RPMI8226 (cell line): Measurements from ENCODE around the gene GNG4.

Source experiments
- DNase-seq: peaks from one replicate; pipeline ENCODE4 v3.0.0-alpha.2; 2015

The GNG4 gene

DNA sequence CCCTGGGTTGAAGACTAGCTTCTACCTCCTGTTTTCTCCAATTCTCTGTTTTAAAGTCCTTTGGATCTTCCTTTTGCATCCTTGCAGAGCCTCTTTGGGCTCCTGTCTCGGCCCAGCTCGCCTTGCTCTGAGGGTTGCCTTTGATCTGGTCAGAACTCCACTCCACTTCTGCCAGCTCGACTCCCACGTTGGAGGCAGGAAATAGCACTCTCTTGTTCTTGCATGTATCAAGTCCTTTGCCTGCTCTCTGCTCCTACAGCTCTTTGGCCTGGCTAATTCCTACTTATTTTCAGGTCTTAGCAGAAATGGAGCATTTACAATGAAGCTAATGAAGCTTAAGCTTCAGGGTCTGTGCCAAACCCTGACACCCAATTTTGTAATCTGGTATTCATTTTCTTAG is 124.3 kb downstream of the GNG4 start:
- DNase-seq, result no peak

DNA sequence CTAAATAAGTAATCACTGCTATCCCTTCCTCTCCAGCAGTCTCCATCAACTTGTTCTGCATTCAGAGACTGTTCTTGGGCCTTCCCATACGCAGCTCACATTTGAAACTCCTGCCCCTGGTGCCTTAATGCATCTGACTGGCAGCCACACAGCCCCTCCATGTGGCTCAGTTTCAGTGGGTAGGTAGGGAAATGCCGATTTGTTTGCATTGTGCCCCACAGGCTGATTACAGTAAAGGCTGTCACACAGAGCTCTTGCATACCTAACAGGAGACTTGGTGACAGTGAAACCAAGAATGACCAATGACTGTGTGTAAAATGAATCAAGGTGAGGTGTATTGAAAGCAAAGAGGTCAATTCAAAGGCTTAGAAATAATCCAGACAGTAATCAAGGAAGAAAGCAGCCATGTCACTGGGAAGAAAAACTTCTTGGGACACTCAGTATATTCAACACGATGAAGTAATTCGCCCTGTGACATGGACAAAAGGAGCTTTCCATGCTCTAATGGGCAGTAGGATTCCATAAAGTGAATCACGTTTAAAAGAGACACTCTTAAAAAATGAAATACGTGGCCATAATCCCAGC is 132.6 kb downstream of the GNG4 start:
- no peak for DNase-seq

DNA sequence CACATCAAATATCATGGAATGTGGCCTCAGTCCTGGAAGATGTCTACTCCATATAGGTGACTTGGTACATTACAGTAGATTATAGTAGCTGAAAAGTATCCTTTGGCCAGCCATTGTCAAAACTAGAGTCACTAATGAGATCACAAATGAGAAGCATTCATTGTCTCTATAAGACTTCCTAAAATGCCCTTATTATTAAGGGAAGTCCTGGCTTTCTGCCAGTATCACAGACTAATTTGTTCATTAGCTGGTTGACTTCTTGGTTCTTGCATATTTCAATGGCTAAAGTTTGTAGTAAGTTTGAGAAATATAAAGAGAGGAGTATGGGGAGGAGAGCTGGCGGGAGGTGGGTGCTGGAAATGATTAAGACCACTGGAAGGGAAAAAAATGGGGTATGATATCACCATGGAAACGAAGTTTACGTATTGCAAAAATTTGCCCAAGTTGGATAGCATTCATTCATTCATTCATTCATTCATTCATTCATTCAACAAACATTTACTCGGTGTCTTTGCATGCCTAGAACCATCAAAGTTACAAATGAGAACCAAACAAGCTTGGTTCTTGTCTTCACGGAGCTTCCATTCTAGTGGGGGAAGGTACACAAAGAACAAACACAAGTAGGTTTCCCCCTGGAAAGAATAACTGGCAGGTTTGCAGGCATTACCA is 133.6 kb downstream of the GNG4 start:
- DNase-seq, result no peak

DNA sequence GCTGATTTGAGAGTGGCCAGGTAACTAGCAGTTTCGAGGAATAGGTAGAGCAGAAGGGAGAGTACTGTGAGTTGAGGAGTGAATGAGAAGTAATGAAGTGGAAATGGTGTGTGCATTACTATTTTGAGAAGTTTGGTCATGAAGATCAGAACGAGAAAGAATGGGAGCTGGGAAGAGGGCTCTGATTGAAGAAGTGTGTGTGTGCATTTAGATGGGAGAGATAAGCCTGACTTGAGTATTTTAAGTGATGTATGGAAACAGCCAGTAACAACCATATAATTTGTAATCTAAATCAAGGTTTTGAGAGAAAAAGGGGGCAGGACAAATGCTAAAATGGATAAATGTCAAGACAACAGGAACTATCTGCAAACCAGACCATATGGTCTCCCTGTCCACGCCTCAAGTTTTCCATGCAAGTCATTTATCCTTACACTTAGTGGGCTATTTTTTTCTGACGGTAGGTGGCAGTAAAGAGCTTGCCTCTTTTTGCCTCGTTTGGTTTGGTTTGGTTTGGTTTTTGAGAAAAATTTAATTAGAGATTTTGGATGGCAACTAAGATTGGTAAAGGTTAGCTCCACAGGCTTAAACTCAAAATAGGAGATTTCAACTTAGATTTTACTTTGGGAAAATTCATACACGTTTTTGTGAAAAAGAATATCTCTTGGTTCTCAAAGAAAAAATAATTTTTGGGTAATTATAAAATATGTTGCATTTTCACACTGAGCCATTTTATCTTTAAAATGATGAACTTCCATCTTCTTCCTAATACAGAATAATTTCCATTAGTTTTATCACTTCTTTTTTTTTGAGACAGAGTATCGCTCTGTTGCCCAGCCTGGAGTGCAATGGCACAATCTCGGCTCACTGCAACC is 135.9 kb downstream of the GNG4 start:
- DNase-seq, result peak; percentile 82

DNA sequence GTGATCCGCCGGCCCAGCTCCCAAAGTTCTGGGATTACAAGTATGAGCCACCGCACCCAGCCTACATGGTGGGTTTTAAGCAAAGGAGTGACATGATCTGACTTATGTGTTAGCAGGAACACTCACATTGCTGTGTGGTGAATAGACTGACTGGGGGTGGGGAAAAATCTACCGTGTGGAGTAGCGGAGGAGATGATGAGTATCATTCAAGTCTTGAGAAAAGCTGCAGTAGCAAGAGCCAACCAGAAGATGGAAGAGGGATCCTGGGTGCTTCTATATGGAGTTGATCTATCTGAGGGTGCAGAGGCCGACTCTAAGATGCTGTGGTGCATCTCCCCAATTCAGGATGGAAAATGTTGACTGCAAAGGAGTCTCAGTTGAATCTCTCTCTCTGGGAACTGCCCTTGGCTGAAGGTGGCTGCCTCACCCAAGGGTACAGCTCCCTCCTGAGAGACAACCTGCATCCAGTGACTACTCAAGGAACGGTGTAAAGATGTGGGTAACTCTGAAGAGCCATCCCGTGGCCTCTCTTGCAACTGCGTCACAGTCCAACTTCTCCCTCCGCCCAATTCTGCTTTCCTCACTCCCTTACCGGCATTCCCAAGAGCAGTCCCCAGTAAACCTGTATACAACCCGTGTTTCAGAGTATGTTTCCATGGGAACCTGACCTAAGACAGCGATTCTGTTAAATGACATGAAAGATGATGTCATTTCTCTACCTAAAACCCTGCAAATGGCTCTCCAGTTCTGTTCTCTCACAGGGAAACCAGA is 137.9 kb downstream of the GNG4 start:
- DNase-seq, result peak; percentile 30

DNA sequence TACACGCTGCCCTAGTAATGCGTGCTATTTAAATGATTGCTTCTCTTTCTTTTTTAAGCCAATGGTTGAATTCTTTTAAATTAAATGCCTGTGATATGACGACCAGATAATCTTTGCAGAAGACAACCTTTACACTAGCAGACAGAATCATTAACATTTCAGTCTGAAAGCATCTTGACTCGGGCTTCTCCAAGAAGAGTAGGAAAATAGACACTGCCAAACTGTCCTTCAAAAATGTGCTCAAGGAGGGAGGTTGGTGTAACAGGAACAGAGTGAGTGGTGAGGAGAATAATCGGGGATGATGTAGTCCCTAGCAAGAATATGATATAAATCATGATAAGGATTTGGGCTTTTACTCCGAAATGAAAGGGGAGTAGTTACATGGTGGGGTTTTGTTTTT is 138.8 kb downstream of the GNG4 start:
- DNase-seq, result no peak

DNA sequence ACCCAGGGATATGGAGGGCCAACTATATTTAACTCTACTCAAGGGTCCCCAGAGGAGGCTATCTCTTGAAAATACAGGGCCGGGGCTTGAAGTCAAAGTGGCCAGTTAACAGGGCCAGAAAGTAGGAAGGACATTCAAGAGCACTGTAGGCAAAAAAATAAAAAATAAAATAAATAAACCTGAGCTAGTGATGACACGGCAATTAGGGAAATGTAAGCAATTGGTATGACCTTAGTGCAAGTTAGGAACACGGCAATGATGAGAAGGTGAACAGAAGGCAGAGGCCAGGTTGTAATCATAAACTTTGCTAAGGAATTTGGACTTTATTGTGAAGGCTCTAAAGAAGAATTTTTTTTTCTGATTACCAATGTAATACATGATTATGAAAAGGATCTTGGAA is 142.0 kb downstream of the GNG4 start:
- no peak for DNase-seq

DNA sequence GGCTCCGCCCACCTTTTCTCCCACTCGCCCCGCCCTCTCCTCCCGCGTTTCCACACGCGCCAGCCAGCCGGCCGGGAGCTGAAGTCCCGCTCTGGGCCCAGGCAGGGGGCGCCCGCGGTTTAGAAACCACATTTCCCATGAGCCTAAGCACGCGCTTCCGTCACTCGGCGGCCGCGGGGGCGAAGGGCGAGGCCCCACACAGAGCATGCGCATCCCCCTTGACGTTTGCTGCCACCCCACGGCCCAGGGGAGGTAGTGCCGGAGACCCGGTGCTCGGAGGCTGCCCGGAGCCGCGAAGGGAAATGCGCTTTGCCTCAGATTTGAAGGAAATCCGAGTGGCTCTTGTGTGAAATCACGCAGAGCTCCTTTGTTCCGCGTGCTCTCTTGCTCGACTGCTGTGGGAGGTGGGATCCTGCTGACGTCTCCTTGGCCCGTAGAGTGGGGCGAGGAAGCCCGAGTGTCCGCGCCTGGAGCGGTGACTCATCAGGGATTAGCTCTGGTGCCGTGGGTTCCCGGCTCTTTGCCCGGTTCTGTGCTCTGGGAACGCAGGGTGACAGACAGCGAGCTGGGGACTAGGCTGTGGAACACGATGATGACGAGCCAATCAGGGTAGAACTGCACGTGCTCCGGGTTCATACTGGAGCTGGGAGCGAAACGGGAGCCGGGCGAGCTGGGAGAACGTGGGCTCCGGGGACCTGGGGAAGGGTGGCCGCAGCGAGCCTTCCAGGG is 144.9 kb downstream of the GNG4 start:
- DNase-seq, result peak; percentile 100

DNA sequence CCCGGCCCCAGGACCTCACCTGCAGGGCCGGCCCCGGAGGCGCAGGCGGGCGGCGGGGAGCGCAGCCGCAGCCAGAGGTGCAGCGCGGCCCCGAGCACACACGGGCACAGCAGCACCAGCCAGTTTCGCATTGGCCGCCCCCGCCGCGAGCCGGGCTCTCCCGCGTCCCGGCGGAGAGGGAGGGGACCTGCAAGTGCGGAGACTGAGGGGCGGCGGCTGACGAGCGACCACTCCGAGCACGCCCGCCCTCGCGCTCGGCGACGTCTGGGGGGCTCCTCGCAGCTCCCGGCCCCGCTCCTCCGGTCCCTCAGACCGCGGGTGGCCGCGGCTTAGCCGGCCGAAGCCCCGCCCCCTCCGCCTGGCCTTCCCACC is 145.5 kb downstream of the GNG4 start, which contains the start of gene B3GALNT2:
Gene B3GALNT2, minus strand, starts transcription at position 331 of the 372 bp plus-strand sequence. Its CDS starts 200 bp downstream, at position 131.
- no peak for DNase-seq

DNA sequence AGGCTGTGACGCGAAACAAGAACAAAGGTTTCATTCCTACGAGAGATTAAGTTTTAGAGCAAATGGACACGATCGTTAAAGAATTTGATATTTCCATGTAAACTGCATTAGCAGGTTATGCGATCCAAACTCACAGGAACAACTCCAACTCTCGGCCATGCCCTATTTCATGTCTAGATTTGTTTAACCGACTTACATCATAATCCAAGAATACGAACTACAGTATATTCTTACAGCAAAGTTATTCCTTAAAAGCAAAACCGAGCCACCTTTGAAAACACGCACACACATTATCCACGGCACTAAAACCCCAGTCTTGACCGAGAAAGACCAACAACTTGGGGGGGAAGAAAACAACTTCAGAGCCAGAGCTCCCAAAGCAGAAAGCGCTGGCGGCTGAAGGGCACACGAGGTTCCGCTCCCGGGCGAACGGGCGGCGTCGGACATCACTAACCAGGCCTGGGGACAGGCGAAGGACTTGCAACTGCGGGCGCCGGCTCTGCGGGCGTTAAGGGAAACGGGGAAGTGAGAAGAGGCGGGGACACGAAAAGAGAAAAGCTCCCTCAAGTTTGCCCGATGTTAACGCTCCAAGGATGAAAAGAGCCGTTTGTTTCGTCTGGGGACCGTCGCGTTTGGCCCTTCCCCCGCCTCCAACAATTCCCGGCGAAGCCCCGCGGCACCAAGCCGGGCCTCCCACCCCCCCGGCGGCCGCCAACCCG is 146.0 kb downstream of the GNG4 start:
- peak; percentile 87 for DNase-seq

DNA sequence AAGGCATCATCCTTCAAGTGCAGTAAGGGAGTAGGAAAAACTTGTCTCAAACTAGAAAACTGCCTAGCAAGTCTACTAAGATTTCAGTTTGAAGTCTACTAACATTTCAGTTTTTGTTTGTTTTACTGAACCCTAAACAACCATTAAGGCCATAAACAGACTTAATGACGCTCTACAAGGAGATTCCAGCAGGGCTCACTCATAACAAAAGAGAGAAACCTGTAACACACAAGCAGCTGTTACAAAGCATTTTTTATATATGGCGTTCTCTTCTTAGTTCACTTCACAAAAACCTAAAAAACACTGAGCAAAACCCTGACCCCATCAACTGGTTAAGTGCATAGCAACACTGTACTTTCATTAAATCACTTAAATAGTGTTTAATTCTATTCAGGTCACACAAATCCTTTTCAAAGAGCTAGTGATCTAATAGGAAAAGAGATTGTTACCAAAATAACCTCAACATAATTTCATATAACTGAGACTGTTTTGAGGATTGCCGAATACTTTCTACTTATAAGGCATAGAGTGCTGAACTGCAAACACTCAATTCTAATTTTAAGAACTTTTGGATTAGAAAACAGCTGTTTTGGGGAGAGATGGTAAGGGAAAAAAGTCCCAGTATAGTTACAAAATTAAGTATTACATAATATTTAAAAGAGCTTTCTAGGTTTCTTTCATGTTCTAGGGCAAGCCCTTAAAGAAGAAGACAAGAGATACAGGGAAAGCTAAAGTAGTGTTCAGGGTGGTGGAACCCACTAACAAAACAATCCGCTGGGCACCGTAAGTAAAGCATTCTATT is 146.8 kb downstream of the GNG4 start:
- peak; percentile 42 for DNase-seq

DNA sequence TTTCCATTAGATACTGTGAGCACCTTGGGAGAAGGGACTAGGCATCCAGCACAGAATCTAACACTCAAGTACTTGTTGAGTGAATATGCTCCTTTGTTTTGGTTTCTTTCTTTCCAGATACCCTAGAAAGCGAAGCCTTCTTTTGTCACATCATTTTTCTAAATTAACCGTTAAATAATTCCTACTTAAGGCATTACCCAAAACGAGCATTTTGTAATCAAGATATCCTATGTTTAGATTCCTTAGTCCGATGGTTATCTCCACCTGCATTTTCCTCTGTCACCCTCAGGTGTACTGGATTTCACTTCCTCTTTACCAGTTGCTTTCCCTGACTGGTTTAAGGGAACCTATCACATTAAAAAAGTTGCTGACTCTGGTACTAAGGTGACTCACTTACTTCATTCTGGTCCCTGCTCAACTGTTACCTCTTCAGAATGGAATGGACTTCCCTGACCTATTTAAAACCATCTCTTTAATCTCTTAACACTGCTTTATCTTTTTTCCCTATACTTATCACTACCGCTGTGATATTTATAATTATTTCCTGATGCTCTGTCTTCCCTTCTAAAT is 148.5 kb downstream of the GNG4 start:
- peak; percentile 89 for DNase-seq
